HG02623 (cell line): ENCODE data around the gene DNPH1.

Experiments
- ATAC-seq: cut with Tn5 transposase; IDR thresholded peaks from one replicate; pipeline ENCODE4 v1.9.1; 2021; ENCODE audit warnings: moderate library complexity; ENCODE audit not compliant: unreplicated experiment

The DNPH1 gene

DNA sequence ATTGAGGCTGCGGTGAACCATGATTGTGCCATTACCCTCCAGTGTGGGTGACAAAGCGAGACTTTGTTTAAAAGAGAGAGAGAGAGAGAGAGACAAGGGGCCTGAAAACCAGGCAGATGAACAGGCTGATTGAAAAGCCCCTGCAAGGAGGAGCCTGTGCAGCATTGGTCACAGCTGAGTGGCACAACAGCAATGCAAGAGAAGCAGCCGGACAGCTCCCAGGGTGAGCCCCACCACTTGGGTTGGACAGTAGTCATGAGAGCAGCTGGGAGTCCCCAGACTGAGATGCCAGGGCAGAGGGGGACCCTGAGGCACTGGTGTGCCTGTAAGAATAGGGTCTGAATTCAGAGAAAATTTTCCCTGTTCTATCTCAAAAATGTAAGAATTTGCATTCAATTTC lies 10.2 kb downstream of the DNPH1 start:
- no peak for ATAC-seq

DNA sequence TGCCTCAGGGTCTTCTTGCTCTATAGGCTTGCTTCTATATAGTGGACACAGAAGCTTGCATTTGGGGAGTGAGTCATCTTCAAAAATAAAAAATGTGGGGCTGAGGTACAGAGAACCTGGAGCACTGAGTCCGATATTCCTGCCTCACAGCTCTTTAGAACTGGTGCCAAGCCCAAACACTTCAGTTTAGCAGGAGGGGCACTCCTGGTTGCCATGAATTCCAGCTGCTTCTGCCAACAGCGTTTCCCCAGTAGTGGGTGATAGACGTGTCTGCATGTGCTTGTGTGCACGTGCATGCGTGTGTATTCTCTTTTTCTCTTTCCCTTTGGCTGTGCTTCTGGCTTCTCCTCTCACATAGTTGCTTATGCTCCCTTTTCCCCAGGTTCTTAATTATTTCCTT lies 11.9 kb downstream of the DNPH1 start:
- ATAC-seq, result no peak

DNA sequence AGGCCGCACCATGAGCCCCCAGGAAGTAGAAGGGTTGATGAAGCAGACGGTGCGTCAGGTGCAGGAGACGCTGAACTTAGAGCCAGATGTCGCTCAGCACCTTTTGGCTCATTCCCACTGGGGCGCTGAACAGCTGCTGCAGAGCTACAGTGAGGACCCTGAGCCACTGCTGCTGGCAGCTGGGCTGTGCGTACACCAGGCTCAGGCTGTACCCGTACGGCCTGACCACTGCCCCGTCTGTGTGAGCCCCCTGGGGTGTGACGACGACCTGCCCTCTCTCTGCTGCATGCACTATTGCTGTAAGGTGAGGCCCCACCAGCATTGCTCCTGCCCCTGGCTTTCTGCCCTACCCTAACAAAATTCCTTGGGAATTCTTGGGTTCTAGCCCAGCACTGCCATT lies 13.1 kb downstream of the DNPH1 start:
- no peak for ATAC-seq

DNA sequence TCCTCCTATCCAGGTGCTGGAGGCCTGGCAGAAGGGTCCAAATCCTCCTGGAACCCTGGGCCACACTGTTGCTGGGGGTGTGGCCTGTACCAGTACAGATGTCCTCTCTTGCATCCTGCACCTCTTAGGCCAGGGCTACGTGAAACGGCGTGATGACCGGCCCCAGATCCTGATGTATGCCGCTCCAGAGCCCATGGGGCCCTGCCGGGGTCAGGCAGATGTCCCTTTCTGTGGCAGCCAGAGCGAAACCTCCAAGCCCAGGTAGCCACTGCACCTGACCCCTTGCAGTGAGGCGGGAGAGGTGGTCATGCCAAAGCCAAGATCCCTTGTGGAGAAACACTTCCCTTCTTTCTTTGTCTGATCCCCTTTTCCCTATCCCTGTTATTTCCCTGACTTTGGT lies 14.2 kb downstream of the DNPH1 start:
- no peak for ATAC-seq

DNA sequence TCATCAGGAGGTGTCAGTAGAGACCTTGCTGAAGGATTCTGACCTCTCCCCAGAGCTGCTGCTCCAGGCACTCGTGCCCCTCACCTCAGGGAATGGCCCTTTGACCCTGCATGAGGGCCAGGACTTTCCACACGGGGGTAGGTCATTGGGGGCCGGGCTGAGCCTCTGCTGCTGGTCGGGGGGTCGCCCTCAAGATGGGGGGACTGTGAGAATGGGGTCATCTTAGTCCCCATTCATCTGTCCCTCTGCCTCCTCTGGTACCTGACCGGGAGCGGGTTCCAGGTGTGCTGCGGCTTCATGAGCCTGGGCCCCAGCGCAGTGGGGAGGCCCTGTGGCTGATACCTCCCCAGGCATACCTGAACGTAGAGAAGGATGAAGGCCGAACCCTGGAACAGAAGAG lies 15.8 kb downstream of the DNPH1 start:
- no peak for ATAC-seq

DNA sequence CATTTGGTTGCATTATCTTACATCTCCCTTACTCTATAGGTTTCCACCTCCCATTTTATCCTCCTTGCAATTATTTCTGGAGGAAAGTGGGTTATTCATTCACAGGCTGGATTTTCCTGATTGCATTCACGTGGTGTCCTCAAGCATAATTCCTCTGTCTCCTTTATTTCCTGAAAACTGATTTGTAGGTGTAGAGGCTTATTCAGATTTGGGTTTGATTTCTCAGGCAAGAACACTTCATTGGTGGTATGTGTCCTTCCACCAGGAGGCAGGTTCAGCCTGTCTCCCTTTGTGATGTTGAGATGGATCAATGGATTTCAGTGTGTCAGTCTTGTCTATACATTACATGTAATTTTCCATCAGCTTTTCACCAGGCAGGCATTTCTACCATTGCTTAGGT lies 17.3 kb downstream of the DNPH1 start:
- ATAC-seq, result no peak

DNA sequence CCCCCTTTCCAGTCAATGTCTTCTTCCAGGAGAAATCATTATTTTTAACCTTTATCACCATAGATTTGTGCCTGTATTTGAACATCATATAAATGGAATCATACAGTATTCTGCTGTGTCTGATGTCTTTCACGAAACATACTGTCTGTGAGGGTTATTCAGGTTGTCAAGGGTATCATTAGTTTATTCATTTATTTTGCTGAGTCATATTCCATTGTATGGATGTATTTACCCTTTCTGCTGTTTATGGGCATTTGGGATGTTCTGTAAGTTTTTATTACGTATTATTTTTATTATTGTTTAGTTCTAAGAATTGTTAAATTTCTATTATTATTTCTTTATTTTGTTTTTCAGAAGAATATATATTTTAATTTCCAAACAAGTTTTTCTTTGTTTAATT lies 22.0 kb downstream of the DNPH1 start:
- no peak for ATAC-seq

DNA sequence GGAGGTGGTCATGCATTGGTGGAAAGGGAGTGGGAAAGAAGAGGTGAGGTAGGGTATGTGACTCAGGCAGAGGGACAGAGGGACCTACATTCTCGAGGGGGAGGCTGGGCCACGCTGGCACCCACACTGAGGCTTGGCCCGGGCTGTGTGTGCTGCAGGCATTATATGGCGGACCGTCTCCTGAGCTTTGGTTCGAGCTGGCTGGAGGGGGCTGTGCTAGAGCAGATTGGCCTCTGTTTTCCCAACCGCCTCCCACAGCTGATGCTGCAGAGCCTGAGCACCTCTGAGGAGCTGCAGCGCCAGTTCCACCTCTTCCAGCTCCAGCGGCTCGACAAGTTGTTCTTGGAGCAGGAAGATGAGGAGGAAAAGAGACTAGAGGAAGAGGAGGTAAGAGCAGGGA lies 23.4 kb downstream of the DNPH1 start:
- ATAC-seq, result no peak

DNA sequence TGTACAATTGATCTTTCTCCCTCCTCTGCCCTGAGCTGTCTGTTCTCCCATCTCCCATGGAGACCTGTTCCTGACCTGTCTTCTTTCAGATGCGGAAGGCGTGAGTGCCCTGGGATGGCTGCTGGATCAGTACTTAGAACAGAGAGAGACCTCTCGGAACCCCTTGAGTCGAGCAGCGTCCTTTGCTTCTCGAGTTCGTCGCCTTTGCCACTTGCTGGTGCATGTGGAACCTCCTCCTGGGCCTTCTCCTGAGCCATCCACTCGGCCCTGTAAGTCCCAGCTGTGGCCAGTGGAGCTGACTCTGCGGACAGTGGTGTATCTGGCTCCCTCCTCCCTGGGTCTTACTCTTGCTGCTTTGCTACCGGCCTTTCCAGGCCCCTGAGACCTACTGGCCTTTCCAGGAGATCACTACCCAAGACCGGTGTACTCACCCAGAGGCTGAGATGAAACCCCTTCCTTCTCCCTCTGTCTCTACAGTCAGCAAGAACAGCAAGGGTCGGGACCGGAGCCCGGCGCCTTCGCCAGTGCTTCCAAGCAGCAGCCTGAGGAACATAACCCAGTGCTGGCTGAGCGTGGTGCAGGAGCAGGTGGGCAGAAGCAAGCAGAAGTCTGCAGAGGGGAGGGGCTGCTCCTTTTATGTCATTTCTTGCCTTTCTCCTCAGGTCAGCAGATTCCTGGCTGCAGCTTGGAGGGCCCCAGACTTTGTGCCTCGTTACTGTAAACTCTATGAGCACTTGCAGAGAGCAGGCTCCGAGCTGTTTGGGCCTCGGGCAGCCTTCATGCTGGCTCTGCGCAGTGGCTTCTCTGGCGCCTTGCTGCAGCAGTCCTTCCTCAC lies 24.8 kb downstream of the DNPH1 start:
- no peak for ATAC-seq

DNA sequence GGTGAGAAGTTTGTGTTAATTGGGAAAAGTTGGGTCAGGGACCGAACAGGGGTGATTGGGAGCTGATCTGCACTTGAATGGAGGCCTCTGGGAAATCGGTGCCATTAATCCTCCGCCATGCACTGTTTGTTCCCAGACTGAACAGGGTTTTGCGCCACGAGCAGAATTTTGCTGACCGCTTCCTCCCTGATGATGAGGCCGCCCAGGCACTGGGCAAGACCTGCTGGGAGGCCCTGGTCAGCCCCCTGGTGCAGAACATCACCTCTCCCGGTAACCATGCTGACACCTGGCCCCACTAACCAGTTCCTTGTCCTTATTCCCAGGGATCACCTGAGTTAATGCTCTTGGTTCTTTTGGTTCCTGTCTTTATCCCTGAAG lies 25.6 kb downstream of the DNPH1 start:
- no peak for ATAC-seq

DNA sequence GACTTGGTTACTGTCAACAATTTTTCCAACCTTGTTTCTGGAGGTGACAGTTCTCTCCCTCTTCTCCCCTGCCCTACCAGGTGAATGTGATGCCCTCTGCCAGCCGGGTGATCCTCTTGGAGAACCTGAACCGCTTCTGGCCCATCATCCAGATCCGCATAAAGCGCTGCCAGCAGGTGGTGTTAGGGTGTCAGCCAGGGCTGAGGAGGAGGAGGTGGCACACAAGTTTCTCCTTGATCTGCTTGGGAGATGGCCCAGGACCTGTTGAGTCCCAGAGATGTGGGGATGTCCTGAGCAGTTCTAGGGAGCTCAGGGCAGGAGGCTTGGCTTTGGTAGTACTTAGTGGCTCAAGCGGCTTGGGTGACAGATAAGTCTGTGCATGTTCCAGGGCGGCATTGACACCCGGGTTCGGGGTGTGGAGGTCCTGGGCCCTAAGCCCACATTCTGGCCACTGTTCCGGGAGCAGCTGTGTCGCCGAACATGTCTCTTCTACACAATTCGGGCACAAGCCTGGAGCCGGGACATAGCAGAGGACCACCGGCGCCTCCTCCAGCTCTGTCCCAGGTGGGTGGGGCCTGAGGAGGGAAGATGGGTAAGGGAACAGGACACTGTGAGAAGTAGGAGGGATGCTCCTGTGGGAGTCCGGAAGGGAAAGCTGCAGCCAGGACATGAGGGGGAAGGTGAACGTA lies 26.1 kb downstream of the DNPH1 start:
- no peak for ATAC-seq

DNA sequence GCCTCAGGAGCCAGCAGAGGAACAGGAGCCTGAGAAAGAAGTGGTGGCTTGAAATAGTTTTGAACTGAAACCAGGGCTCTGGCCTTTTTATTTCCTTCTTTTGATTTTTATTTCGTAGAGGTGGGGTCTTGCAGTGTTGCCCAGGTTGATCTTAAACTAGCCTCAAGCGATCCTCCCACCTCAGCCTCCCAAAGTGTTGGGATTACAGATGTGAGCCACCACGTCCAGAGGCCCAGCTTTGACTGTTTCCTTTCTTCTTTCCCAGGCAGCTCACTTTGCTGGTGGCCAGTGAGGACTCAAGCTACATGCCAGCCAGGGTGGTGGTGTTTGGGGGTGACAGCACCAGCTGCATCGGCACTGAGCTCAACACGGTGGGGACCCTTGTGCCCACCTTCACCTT lies 26.8 kb downstream of the DNPH1 start:
- no peak for ATAC-seq

DNA sequence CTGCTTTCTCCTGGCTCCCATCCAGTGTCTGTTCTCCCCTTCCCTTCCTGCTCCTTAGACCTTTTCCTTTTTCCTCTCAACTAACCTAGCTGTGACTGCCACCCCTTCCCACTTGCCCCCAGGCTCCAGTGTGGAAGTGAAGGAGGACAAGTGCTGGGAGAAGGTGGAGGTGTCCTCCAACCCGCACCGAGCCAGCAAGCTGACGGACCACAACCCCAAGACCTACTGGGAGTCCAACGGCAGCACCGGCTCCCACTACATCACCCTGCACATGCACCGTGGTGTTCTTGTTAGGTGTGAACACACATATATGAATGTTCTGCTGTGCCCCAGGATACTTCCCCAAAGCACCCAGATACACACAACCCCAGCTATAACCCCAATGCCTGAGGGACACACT lies 28.7 kb downstream of the DNPH1 start:
- no peak for ATAC-seq

DNA sequence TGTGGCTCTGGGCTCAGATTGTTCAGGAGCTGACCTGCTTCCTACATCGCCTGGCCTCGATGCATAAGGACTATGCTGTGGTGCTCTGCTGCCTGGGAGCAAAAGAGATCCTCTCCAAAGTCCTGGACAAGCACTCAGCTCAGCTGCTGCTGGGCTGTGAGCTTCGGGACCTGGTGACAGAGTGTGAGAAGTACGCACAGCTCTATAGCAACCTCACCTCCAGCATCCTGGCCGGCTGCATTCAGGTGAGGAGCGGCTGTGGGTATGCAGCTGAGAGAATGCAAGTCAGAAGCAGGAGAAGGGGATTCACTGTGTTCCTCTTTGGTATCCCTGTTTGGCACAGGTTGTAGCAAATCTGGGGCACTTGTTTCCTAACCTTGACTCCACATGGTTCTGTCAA lies 29.4 kb downstream of the DNPH1 start:
- ATAC-seq, result no peak

DNA sequence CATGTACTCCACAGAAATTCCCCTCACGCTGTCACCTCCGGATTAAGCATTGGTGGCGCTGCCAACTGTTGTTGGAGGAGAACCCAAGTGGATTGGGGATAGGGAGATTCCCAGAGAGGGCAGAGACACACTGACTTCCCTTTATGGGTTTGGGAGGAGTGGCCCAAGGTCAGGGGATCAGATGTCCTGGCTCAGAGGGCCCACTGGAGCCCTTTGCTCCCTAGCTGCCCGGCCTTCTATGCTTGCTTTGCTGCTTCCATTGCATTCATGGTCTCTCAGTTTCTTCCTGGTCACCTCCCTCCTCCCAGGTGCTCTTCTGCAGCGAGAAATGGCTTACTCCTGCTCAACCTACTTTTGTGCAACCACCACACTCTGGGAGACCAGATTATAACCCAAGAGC lies 32.9 kb downstream of the DNPH1 start:
- ATAC-seq, result no peak

DNA sequence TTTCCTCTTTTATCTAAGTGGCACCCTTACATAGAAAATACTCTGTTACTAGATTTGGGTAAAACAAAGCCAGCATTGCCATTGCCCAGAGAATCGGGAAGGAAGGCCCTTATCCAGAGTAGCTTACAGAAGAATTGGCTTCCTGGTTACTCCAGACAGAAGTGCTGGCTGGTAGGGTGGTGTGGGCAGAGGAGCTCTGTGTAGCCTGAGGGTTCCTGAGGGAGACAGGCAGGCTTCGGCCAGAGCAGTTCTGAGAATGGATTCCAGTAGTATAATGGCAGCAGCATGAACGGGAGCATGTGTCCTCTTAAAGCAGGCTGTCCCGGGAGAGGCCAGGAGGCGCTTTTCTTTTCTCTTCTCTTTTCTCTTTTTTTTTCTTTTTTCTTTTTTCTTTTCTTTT lies 35.4 kb downstream of the DNPH1 start:
- no peak for ATAC-seq

DNA sequence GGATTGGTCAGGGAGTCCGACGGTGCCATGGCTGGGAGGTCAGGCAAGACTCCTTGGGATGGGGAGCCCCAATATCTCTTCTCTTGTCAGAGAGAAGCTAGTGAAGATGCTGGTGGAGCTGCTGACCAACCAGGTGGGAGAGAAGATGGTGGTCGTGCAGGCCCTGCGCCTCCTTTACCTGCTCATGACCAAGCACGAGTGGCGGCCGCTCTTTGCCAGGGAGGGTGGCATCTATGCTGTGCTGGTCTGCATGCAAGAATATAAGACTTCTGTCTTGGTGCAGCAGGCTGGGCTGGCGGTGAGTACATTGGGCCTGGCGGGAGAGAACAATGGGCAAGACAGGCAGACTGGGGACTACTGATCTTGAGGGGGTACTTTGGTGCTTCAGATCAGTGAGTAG lies 36.4 kb downstream of the DNPH1 start:
- ATAC-seq, result no peak

DNA sequence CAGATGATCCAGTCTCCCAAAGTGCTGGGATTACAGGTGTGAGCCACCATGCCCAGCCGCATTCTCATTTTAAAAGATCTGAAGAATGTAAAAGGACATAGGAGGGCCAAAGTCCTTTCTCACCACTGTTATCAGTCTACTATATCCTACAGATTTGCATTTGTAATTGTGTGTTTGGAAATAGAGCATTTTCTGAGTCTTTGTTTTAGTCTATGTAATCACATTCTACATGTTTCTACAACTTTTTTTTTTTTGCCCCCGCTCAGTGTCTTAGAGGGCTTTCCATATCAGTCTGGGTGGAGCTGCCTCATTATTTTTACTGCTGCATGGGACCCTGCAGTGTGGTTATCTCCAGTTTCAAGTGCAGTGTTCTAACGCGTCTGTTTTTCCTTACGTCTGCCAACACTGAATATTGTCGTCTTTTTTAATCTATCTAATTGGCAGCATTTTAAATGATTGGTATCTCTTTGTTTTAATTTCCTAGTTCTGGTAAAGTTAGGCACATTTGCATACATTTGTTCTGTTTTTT lies 39.4 kb downstream of the DNPH1 start:
- no peak for ATAC-seq

DNA sequence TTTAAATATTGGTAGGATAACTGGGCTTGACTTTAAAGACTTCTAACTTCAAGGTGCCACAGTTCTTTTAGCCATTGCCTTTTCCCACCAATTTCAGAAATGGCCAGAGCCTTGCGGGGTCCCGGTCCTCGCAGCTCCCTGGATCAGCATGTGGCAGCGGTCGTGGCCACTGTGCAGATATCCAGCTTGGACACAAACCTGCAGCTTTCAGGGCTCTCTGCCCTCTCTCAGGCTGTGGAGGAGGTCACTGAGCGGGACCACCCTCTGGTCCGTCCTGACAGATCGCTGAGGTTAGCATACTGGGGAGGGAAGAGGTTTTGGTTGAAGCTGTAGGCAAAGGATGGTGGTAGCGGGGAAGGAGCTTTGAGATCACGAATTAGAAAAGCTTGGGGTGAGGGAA lies 40.9 kb downstream of the DNPH1 start:
- ATAC-seq, result no peak

DNA sequence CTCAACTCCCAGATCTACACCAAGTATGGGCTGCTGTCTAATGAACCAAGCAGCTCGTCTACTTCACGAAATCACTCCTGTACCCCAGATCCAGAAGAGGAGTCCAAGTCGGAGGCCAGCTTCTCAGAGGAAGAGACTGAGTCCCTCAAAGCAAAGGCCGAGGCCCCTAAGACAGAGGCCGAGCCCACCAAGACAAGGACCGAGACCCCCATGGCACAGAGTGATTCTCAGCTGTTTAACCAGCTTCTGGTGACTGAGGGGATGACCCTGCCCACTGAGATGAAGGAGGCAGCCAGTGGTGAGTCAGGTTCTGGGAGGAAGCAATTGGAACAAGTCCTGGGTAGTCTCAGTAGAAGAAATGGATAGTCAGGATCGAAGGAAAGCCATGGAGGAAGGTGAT lies 41.5 kb downstream of the DNPH1 start:
- no peak for ATAC-seq

DNA sequence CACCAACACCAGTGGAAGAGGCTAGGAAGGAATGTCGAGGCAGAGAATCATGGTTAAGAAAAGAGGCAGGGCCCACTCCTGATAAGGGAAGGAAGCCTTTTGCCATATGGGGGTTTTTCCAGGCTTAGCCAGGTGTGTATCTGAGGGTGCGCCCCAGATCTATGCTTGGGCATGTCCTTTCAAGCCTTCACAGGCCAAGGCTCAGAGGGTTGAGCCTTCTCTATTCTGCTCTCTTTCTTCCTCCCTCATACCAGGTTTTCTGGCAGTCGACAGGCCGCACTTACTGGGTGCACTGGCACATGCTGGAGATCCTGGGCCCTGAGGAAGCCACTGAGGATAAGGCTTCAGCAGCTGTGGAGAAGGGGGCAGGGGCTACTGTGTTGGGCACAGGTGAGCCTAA lies 42.6 kb downstream of the DNPH1 start:
- no peak for ATAC-seq

DNA sequence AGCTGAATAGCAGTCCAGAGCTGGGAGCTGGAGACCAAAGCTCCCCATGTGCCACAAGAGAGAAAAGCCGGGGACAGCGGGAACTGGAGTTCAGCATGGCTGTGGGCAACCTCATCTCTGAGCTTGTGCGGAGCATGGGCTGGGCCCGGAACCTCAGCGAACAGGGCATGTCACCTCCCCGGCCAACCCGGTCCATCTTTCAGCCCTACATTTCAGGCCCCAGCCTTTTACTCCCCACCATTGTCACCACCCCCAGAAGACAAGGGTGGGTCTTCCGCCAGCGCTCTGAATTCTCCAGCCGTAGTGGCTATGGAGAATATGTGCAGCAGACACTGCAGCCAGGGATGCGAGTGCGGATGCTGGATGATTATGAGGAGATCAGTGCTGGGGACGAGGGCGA lies 43.3 kb downstream of the DNPH1 start:
- no peak for ATAC-seq
